K562 (cell line): ENCODE measurements around the gene DOK4. TPM values are rescaled to one million over a fixed set of nuclear protein-coding genes. Genes with fewer than 3 reads are reported as not detected.
A peak's percentile ranks its signal among the peaks of the same experiment; 100 is the strongest.

Experiments
- ATAC-seq: fragments of 200-7000 bp; cut with Tn5 transposase; 3 replicates; pipeline ENCODE4 v1.9.1; 2020; ENCODE audit warnings: moderate library complexity
- BruUV-seq: library from RNA; stranded (reverse); fragments of 400-500 nt; replicated peaks from 2 replicates; lab custom pipeline; 2021; lab: Mats Ljungman, UMichigan
- CTCF ChIA-PET: fragments of 300-600 bp; formaldehyde crosslinking; extraction: SDS; loops from one replicate; lab custom pipeline; 2021; ENCODE audit warnings: low intra/inter-chr PET ratio; lab: Yijun Ruan, JAX
- POLR2A ChIA-PET: fragments of 300-600, 350-650 bp; sonication (Branson Sonifier 250); formaldehyde crosslinking; extraction: SDS; loops from one replicate; lab custom pipeline; 2021; ENCODE audit warnings: antibody characterized with exemption, inconsistent platforms; lab: Yijun Ruan, JAX
- DNase-seq, 4 experiments: peaks; one replicate each; pipeline versions ENCODE4 v3.0.0 to v3.0.0-alpha.2; 2011 to 2018; ENCODE audit warnings: low spot score in 3 of 4, mixed read lengths in 3 of 4; ENCODE audit errors: extremely low read depth in 1 of 4
- FAIRE-seq: peaks from 2 replicates; lab custom pipeline; 2011; peaks lifted over from hg19 to GRCh38; lab: Jason Lieb, UNC
- H2AFZ ChIP-seq: 2 replicates; pipeline ENCODE4 v1.6.0; 2011; ENCODE audit warnings: low read depth, low read length, control low read depth, inconsistent platforms
- H3K27ac ChIP-seq: fragments of 200-600 bp; 3 replicates; pipeline ENCODE4 v1.8.0; 2011; ENCODE audit warnings: low read depth, mild to moderate bottlenecking, control low read depth, inconsistent platforms, low read length, moderate library complexity, mixed read lengths; ENCODE audit errors: extremely low read depth
- H3K27me3 ChIP-seq, 2 experiments: fragments of 300-600 bp in 1 of 2; 2 replicates in 1 of 2; 3 replicates in 1 of 2; pipeline versions ENCODE4 v1.6.0 to v1.8.0; 2011; ENCODE audit warnings: inconsistent platforms in 2 of 2, low read length in 2 of 2, mild to moderate bottlenecking in 1 of 2, mixed read lengths in 1 of 2, moderate library complexity in 1 of 2; ENCODE audit not compliant: control insufficient read depth in 2 of 2, insufficient read depth in 2 of 2
- H3K36me3 ChIP-seq: fragments of 300-600 bp; 3 replicates; pipeline ENCODE4 v1.8.0; 2011; ENCODE audit warnings: mild to moderate bottlenecking, low read length, inconsistent platforms; ENCODE audit not compliant: control insufficient read depth, insufficient read depth
- H3K4me1 ChIP-seq, 2 experiments: fragments of 200-600 bp in 1 of 2; replicated peaks in 1 of 2; 2 replicates in 1 of 2; 3 replicates in 1 of 2; pipeline versions ENCODE4 v1.5.1 to v1.8.0; 2011; ENCODE audit warnings: inconsistent platforms in 2 of 2, low read length in 2 of 2, mild to moderate bottlenecking in 1 of 2, mixed read lengths in 1 of 2, moderate library complexity in 1 of 2; ENCODE audit not compliant: control insufficient read depth in 2 of 2, insufficient read depth in 2 of 2
- H3K4me2 ChIP-seq: 2 replicates; pipeline ENCODE4 v1.6.1; 2011; ENCODE audit warnings: low read length, control low read depth, inconsistent platforms, mixed read lengths; ENCODE audit not compliant: insufficient read depth
- H3K4me3 ChIP-seq: fragments of 200-600 bp; sonication (generic), shearing (Covaris generic); 2 replicates; pipeline ENCODE4 v1.5.1; 2016; ENCODE audit warnings: control low read depth, inconsistent platforms
- H3K79me2 ChIP-seq: fragments of 200-600 bp; 3 replicates; pipeline ENCODE4 v1.8.0; 2011; ENCODE audit warnings: low read length, inconsistent platforms; ENCODE audit not compliant: control insufficient read depth, insufficient read depth
- H3K9ac ChIP-seq, 2 experiments: 2 replicates each; pipeline versions ENCODE4 v1.6.0 to v1.6.1; 2011; ENCODE audit warnings: low read depth in 2 of 2, low read length in 2 of 2, control low read depth in 1 of 2, inconsistent platforms in 1 of 2, mild to moderate bottlenecking in 1 of 2, mixed read lengths in 1 of 2; ENCODE audit not compliant: insufficient read depth in 1 of 2
- H3K9me1 ChIP-seq: one replicate; pipeline ENCODE4 v1.6.0; 2011; ENCODE audit warnings: inconsistent platforms, mild to moderate bottlenecking, low read length, moderate library complexity; ENCODE audit not compliant: control insufficient read depth, insufficient read depth
- H3K9me3 ChIP-seq: replicated peaks from 2 replicates; pipeline ENCODE4 v1.5.1; 2011; ENCODE audit warnings: low read depth, low read length, inconsistent platforms; ENCODE audit not compliant: control insufficient read depth, insufficient read depth
- H4K20me1 ChIP-seq: replicated peaks from 2 replicates; pipeline ENCODE4 v1.6.1; 2011; ENCODE audit warnings: low read length, inconsistent platforms, mixed read lengths; ENCODE audit not compliant: control insufficient read depth, insufficient read depth
- NCOR1 ChIP-seq: fragments of 450-650 bp; IDR thresholded peaks from 2 replicates; pipeline ENCODE4 v1.6.1; 2016; ENCODE audit warnings: mild to moderate bottlenecking, moderate library complexity
- PBX2 ChIP-seq, 2 experiments: IDR thresholded peaks in 1 of 2; conservative IDR thresholded peaks in 1 of 2; 2 replicates each; pipeline ENCODE4 v1.6.1; 2016; ENCODE audit warnings: low read depth in 2 of 2, mild to moderate bottlenecking in 1 of 2, missing compliant biosample characterization in 1 of 2, missing genetic modification characterization in 1 of 2, moderate library complexity in 1 of 2
- POLR2G ChIP-seq: fragments of 200-400 bp; formaldehyde crosslinking; IDR thresholded peaks from 2 replicates; pipeline ENCODE4 v1.6.1; 2017; ENCODE audit warnings: low read depth, mild to moderate bottlenecking, antibody characterized with exemption, low read length, moderate library complexity
- TAF9B ChIP-seq: fragments of 450-650 bp; IDR thresholded peaks from 2 replicates; pipeline ENCODE4 v1.6.1; 2018; ENCODE audit warnings: mild to moderate bottlenecking; ENCODE audit not compliant: partially characterized antibody
- WGBS: fragments of 100-300 bp; shearing (Covaris generic); methylation state at CpG from one replicate; pipeline ENCODE4 v1.1.6; 2016; ENCODE audit warnings: low coverage, mixed read lengths; ENCODE audit not compliant: insufficient coverage; ENCODE audit errors: missing lambda C conversion rate; 5-methylcytosine and 5-hydroxymethylcytosine counted together
- in situ Hi-C: fragments of 300-500 bp; cut with MboI; formaldehyde crosslinking; loops from 4 replicates; pipeline ENCODE4 v1.15.0; 2018; ENCODE audit warnings: inconsistent platforms, mixed read lengths
- intact Hi-C: fragments of 100-400 bp; cut with micrococcal nuclease; formaldehyde crosslinking; loops from 2 replicates; pipeline ENCODE4 v1.14.2; 2022
- polyA plus RNA-seq, 8 experiments: library from polyadenylated mRNA; depleted of rRNA in 4 of 8; stranded (reverse) in 5 of 8; unstranded in 3 of 8; fragments of >200 nt; fragmentation: Nextera tagmentation in 2 of 8; fragmentation: Illumina TruSeq in 1 of 8; extraction: Ambion mirVana in 2 of 8; extraction: Trizol in 1 of 8; gene quantifications; 2 replicates each; pipeline versions ENCODE4 v1.2.1 to v1.2.3, GENCODE V29; 2011 to 2014; ENCODE audit warnings: inconsistent platforms in 1 of 8, missing spikeins in 1 of 8
- total RNA-seq, 7 experiments: library from RNA; depleted of rRNA in 6 of 7; stranded (reverse); fragments of >200 nt in 6 of 7; fragmentation: Illumina TruSeq in 2 of 7; extraction: Trizol in 2 of 7; gene quantifications; 2 replicates each; pipeline versions ENCODE4 v1.2.1 to v1.2.3, GENCODE V29; 2011 to 2021; ENCODE audit warnings: low replicate concordance in 1 of 7

DOK4 gene
- total and polyA plus RNA-seq, 9 of the 15 experiments (the other 6 are each of a cell fraction or from before 2014, with no cell fraction given), result 0.10 to 14.4 (median 8.3) TPM

DNA sequence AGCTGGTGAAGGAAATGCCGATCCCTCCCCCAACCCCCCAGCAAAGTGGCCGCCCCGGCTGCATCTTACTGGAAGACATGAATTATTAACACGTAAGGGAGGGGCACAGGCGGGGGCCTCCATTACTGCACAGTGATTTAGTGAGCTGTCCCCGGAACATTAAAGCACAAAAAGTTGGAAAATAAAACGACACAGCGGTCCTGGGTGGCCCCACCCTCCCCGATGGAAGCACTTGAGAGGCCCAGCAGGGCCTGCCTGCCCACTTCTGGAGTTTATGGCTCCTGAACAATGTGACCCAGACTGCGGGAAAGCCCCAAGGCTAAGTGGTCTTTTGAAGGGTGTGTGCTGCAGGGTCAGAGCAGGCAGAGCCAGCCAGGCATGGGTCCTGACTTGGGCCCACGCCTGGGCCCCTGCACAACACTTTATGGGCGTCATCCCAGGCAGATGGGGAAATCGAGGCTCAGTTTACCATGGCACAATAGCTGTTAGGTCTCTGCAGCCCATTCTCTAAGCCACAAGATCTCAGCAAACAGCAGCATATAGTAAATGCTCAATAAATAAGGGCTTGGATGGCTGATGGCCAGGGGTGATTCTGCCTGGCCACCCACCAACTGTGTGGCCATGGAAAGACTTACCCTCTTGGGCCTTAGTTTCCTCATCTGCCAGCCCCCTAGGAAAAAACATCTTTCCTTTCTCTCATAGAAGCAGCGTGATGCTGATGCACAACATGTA is 27.2 kb upstream of the DOK4 start:
- intact Hi-C loops (loop anchor here (10.0 kb wide), 1 partner anchor 429 kb away; no protein-coding TSS in a partner anchor), in situ Hi-C loops (no loop called here)
- H3K4me3 ChIP-seq, result no peak overlapping the region
- no peaks in the 10 kb centered on the region for H3K9me3 ChIP-seq
- H3K9ac ChIP-seq, result peak overlapping the region in 1 of 2 experiments; percentile 40; a peak in 1 of 4 replicates
- no peak overlapping the region for H2AFZ ChIP-seq
- TF ChIP-seq PBX2 (CRISPR knock-in tag; IDR thresholded peaks at IDR 0.05; ENCODE audit: low read depth) (no peak), PBX2 (tag; conservative IDR thresholded peaks at IDR 0.05; ENCODE audit: low read depth) (0 out of 2 replicates have a peak, but pooled peaks have one; percentile 32), POLR2G (no peak), NCOR1 (no peak), TAF9B (no peak)
- no peaks in the 10 kb centered on the region for H3K36me3 ChIP-seq
- no peaks in the 10 kb centered on the region for H3K9me1 ChIP-seq
- CTCF ChIA-PET, result no interaction called here
- POLR2A ChIA-PET, result interaction anchor here (0.5 to 1.5 kb wide), 4 partner anchors 10 to 26 kb away, joined by 3 to 4 read pairs (median 4); no protein-coding TSS in a partner anchor
- no peaks in the 10 kb centered on the region for H3K79me2 ChIP-seq
- no peak overlapping the region for H3K4me2 ChIP-seq
- ATAC-seq (no peak), FAIRE-seq (no peak), DNase-seq (no peak)
- BruUV-seq, result no TSS peak
- H3K27me3 ChIP-seq, result no peaks in the 10 kb centered on the region
- WGBS, result 27% methylated on average over 14 of the region's 14 CpGs
- H4K20me1 ChIP-seq, result 0 out of 2 replicates have a peak, but pooled peaks cover 3% of the 10 kb centered on the region
- H3K27ac ChIP-seq, result no peak overlapping the region
- H3K4me1 ChIP-seq, result peaks cover 0 to 18% of the 10 kb centered on the region in 2 experiments; a peak in 3 of 5 replicates
